Astrocyte (in vitro differentiated cells and primary cell): Measurements from ENCODE around the gene DLGAP4. TPM values are rescaled to one million over a fixed set of nuclear protein-coding genes. Genes with fewer than 3 reads are reported as not detected.

Experiments
- DNase-seq: peaks from one replicate; pipeline ENCODE4 v3.0.0-alpha.2; 2010; ENCODE audit warnings: low read depth
- FAIRE-seq: peaks from 2 replicates; lab custom pipeline; 2011; peaks lifted over from hg19 to GRCh38; lab: Jason Lieb, UNC
- H2AFZ ChIP-seq: 2 replicates; pipeline ENCODE4 v1.6.0; 2012; ENCODE audit warnings: low read depth, low read length, inconsistent platforms
- H3K27ac ChIP-seq: 2 replicates; pipeline ENCODE4 v1.5.1; 2011; ENCODE audit warnings: low read depth, low read length, inconsistent platforms
- H3K27me3 ChIP-seq: 2 replicates; pipeline ENCODE4 v1.6.0; 2011; ENCODE audit warnings: low read length, inconsistent platforms; ENCODE audit not compliant: insufficient read depth
- H3K36me3 ChIP-seq: 2 replicates; pipeline ENCODE4 v1.5.1; 2011; ENCODE audit warnings: low read length, inconsistent platforms; ENCODE audit not compliant: insufficient read depth
- H3K4me1 ChIP-seq: 2 replicates; pipeline ENCODE4 v1.5.1; 2011; ENCODE audit warnings: low read length, inconsistent platforms; ENCODE audit not compliant: insufficient read depth
- H3K4me2 ChIP-seq: 2 replicates; pipeline ENCODE4 v1.6.0; 2012; ENCODE audit warnings: low read length, inconsistent platforms
- H3K4me3 ChIP-seq: 2 replicates; pipeline ENCODE4 v1.5.1; 2011; ENCODE audit warnings: low read depth, mild to moderate bottlenecking, low read length, inconsistent platforms; ENCODE audit not compliant: insufficient read depth
- H3K79me2 ChIP-seq: 2 replicates; pipeline ENCODE4 v1.6.0; 2012; ENCODE audit warnings: mild to moderate bottlenecking, low read length, inconsistent platforms; ENCODE audit not compliant: insufficient read depth
- H3K9ac ChIP-seq: 2 replicates; pipeline ENCODE4 v1.6.0; 2012; ENCODE audit warnings: mild to moderate bottlenecking, low read length, inconsistent platforms
- H3K9me3 ChIP-seq: 2 replicates; pipeline ENCODE4 v1.5.1; 2012; ENCODE audit warnings: low read depth, mild to moderate bottlenecking, low read length, inconsistent platforms; ENCODE audit not compliant: insufficient read depth
- H4K20me1 ChIP-seq: 2 replicates; pipeline ENCODE4 v1.6.0; 2012; ENCODE audit warnings: low read length, inconsistent platforms; ENCODE audit not compliant: insufficient read depth
- H3K27ac Mint-ChIP-seq: one replicate; pipeline ENCODE4 v1.8.0; 2021; ENCODE audit warnings: mild to moderate bottlenecking, mixed read lengths; ENCODE audit not compliant: unreplicated experiment
- H3K27me3 Mint-ChIP-seq: one replicate; pipeline ENCODE4 v1.8.0; 2021; ENCODE audit warnings: low read depth, mixed read lengths; ENCODE audit not compliant: unreplicated experiment
- H3K36me3 Mint-ChIP-seq: one replicate; pipeline ENCODE4 v1.8.0; 2021; ENCODE audit warnings: low read depth, mixed read lengths; ENCODE audit not compliant: unreplicated experiment
- H3K4me1 Mint-ChIP-seq: one replicate; pipeline ENCODE4 v1.8.0; 2021; ENCODE audit warnings: low read depth, mixed read lengths; ENCODE audit not compliant: unreplicated experiment
- H3K4me3 Mint-ChIP-seq: one replicate; pipeline ENCODE4 v1.8.0; 2021; ENCODE audit warnings: mild to moderate bottlenecking, moderate library complexity, mixed read lengths; ENCODE audit not compliant: unreplicated experiment
- H3K9me3 Mint-ChIP-seq: one replicate; pipeline ENCODE4 v1.8.0; 2021; ENCODE audit warnings: mild to moderate bottlenecking, mixed read lengths; ENCODE audit not compliant: unreplicated experiment
- EZH2 ChIP-seq: IDR thresholded peaks from 2 replicates; pipeline ENCODE4 v1.6.1; 2012; ENCODE audit warnings: mild to moderate bottlenecking, low read length, inconsistent platforms; ENCODE audit not compliant: insufficient read depth
- total RNA-seq: library from RNA; stranded (reverse); gene quantifications from 2 replicates; pipeline ENCODE4 v1.2.1, GENCODE V29; 2021
- TF ChIP-seq, protein P1 (sequence below): IDR thresholded peaks from 2 replicates; pipeline ENCODE4 v1.5.1; 2011; ENCODE audit warnings: low read depth, mild to moderate bottlenecking, inconsistent platforms, low read length, moderate library complexity; ENCODE audit not compliant: insufficient read depth

The DLGAP4 gene
- total RNA-seq, 1 donor from 2014 or later: 135 TPM

- H3K36me3 Mint-ChIP-seq: peaks cover 18% of the 10 kb centered on the region
- FAIRE-seq (no peak), DNase-seq (no peak)
- H3K27ac Mint-ChIP-seq: no peak overlapping the region
- peaks cover 15% of the 10 kb centered on the region for H3K79me2 ChIP-seq
- H3K4me1 ChIP-seq: no peaks in the 10 kb centered on the region
- no peaks in the 10 kb centered on the region for H3K27me3 ChIP-seq
- H3K9ac ChIP-seq: no peak overlapping the region
- no peaks in the 10 kb centered on the region for H3K9me3 Mint-ChIP-seq
- no peak for TF ChIP-seq EZH2
- TF ChIP-seq, protein P1, sequence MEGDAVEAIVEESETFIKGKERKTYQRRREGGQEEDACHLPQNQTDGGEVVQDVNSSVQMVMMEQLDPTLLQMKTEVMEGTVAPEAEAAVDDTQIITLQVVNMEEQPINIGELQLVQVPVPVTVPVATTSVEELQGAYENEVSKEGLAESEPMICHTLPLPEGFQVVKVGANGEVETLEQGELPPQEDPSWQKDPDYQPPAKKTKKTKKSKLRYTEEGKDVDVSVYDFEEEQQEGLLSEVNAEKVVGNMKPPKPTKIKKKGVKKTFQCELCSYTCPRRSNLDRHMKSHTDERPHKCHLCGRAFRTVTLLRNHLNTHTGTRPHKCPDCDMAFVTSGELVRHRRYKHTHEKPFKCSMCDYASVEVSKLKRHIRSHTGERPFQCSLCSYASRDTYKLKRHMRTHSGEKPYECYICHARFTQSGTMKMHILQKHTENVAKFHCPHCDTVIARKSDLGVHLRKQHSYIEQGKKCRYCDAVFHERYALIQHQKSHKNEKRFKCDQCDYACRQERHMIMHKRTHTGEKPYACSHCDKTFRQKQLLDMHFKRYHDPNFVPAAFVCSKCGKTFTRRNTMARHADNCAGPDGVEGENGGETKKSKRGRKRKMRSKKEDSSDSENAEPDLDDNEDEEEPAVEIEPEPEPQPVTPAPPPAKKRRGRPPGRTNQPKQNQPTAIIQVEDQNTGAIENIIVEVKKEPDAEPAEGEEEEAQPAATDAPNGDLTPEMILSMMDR: no peak
- no peaks in the 10 kb centered on the region for H3K27me3 Mint-ChIP-seq
- no peak overlapping the region for H3K4me3 ChIP-seq
- H3K9me3 ChIP-seq: no peaks in the 10 kb centered on the region
- no peak overlapping the region for H3K27ac ChIP-seq
- H4K20me1 ChIP-seq: peaks cover 50% of the 10 kb centered on the region
- no peaks in the 10 kb centered on the region for H3K4me1 Mint-ChIP-seq
- no peak overlapping the region for H3K4me2 ChIP-seq
- peaks cover 52% of the 10 kb centered on the region for H3K36me3 ChIP-seq
- no peak overlapping the region for H3K4me3 Mint-ChIP-seq
- H2AFZ ChIP-seq: no peak overlapping the region
Measured at GRCh38 chr20:36527331-36528125, 221.4 kb downstream of the DLGAP4 start.

DNA sequence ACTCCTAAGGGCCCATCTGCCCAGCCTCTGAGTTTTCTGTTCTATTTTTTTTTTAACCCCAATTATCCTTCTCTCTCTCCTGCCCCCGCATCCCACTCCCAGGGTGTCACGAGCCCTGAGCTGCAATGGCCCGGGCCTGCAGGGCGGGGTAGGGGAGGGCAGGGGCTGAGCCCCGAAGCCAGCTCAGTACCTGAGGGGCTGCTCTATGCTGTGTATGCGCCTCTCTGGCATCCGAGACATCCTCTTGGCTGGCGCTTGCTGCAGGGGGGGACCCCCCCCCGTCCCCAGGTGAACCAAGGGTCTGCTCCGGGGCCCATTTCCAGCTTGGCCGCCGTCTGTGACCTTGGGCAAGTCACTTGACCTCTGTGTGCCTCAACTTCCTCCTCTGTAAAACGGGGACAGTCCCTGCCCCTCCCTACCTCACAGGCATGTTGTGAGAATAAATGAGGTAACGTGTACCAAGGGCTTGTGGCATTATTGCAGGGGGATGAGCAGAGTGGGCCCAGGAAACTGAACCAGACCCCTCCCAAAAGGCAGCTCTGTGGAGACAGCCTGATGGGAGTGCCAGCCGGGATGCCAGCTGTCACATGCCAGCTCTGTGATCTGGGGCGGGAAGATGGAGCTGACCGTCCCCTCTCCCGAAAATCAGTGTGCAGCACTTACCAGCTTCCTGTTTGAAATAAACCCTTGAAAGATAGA lies 222.2 kb downstream of the DLGAP4 start:
- Histone ChIP-seq H3K4me1 (no peaks in the 10 kb centered on the region), H3K4me3 (no peak overlapping the region), H3K4me2 (no peak overlapping the region), H3K36me3 (peaks cover 46% of the 10 kb centered on the region), H3K27me3 (no peaks in the 10 kb centered on the region), H4K20me1 (peaks cover 43% of the 10 kb centered on the region), H3K27ac (no peak overlapping the region), H3K9ac (no peak overlapping the region), H2AFZ (no peak overlapping the region), H3K9me3 (no peaks in the 10 kb centered on the region), H3K79me2 (peaks cover 8% of the 10 kb centered on the region)
- no peak for DNase-seq
- Mint-ChIP-seq H3K4me1 (no peaks in the 10 kb centered on the region), H3K27me3 (no peaks in the 10 kb centered on the region), H3K36me3 (peaks cover 21% of the 10 kb centered on the region), H3K9me3 (no peaks in the 10 kb centered on the region), H3K4me3 (no peak overlapping the region), H3K27ac (no peak overlapping the region)
- no peak for FAIRE-seq
- TF ChIP-seq EZH2: no peak
- TF ChIP-seq, protein P1: no peak
